ENCODE data around the gene WNT11.

DNA sequence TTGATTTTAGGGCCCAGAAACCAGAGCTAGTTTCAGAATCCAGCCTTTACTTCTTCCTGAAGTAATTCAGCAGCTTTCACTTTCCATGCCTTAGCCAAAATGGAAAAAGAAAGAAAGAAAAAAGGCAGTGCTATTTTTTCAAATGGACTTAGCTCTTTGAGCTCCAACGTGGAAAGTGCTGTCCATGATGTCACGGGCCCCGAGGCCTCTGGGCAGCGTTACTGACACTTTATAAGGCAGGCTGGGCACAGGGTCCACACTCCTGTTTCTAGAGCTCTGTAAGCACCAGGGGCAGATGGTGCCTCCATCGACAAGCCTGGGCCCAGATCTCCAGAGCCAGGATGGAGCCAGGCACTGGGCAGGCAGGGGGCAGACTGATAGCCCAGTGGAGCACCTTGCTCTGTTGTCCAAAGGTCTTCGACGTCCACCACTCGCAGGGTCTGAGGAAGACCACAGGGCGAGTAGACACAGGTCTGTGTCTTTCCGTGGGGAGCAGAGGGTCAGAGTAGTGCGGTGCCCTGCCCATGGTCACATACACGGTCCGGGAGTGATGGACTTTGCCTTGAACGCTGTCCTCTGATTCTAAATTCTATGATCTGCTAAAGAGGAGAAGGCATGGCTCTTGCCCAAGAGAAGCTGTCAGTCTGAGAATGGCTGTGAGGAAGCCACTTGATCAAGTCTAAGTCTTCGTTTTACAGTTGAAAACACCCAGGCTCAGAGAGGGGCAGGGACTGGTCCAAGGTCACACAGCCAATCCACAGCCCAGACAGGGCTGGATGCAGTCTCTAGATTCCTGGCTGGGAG lies 22.0 kb upstream of the WNT11 start:
- TF ChIP-seq, protein P1, sequence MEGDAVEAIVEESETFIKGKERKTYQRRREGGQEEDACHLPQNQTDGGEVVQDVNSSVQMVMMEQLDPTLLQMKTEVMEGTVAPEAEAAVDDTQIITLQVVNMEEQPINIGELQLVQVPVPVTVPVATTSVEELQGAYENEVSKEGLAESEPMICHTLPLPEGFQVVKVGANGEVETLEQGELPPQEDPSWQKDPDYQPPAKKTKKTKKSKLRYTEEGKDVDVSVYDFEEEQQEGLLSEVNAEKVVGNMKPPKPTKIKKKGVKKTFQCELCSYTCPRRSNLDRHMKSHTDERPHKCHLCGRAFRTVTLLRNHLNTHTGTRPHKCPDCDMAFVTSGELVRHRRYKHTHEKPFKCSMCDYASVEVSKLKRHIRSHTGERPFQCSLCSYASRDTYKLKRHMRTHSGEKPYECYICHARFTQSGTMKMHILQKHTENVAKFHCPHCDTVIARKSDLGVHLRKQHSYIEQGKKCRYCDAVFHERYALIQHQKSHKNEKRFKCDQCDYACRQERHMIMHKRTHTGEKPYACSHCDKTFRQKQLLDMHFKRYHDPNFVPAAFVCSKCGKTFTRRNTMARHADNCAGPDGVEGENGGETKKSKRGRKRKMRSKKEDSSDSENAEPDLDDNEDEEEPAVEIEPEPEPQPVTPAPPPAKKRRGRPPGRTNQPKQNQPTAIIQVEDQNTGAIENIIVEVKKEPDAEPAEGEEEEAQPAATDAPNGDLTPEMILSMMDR (IDR thresholded peaks at IDR 0.05) = no peak
- TF ChIP-seq ZFX (IDR thresholded peaks at IDR 0.05; ENCODE audit: borderline replicate concordance) = no peak
